H9 (cell line): Measurements from ENCODE around the gene MYO5C. TPM values are rescaled to one million over a fixed set of nuclear protein-coding genes. Genes with fewer than 3 reads are reported as not detected.

Experiments
- DNase-seq: peaks from one replicate; pipeline ENCODE4 v3.0.0-alpha.2; 2017
- H2AFZ ChIP-seq: one replicate; pipeline ENCODE4 v1.6.1; 2013; ENCODE audit warnings: mild to moderate bottlenecking, low read length, control low read depth, moderate library complexity
- H2AK5ac ChIP-seq: 2 replicates; pipeline ENCODE4 v1.6.1; 2013; ENCODE audit warnings: low read length, control low read depth, mixed read lengths; ENCODE audit not compliant: insufficient read length
- H2BK120ac ChIP-seq: one replicate; pipeline ENCODE4 v1.6.1; 2013; ENCODE audit warnings: low read depth, mild to moderate bottlenecking, low read length, control low read depth, inconsistent platforms; ENCODE audit not compliant: poor library complexity, severe bottlenecking
- H2BK12ac ChIP-seq: 2 replicates; pipeline ENCODE4 v1.6.1; 2013; ENCODE audit warnings: low read length, control low read depth, mixed read lengths, low read depth; ENCODE audit not compliant: insufficient read length
- H2BK15ac ChIP-seq: 2 replicates; pipeline ENCODE4 v1.6.1; 2013; ENCODE audit warnings: low read depth, low read length, control low read depth
- H2BK20ac ChIP-seq: one replicate; pipeline ENCODE4 v1.6.1; 2013; ENCODE audit warnings: low read depth, mild to moderate bottlenecking, low read length, control low read depth, inconsistent platforms; ENCODE audit not compliant: poor library complexity, severe bottlenecking
- H2BK5ac ChIP-seq: 2 replicates; pipeline ENCODE4 v1.6.1; 2013; ENCODE audit warnings: low read length, control low read depth, mixed read lengths; ENCODE audit not compliant: insufficient read length
- H3K14ac ChIP-seq: 2 replicates; pipeline ENCODE4 v1.6.1; 2013; ENCODE audit warnings: low read length, control low read depth; ENCODE audit not compliant: insufficient read depth
- H3K18ac ChIP-seq: 2 replicates; pipeline ENCODE4 v1.6.1; 2013; ENCODE audit warnings: low read depth, mild to moderate bottlenecking, mixed read lengths, low read length, control low read depth; ENCODE audit not compliant: insufficient read length
- H3K23ac ChIP-seq: 2 replicates; pipeline ENCODE4 v1.6.1; 2013; ENCODE audit warnings: low read length, control low read depth, mixed read lengths, low read depth; ENCODE audit not compliant: insufficient read length
- H3K23me2 ChIP-seq: 2 replicates; pipeline ENCODE4 v1.6.1; 2013; ENCODE audit warnings: low read depth, mild to moderate bottlenecking, mixed read lengths, low read length, control low read depth; ENCODE audit not compliant: insufficient read length, poor library complexity, severe bottlenecking
- H3K27ac ChIP-seq: 2 replicates; pipeline ENCODE4 v1.5.1; 2013; ENCODE audit warnings: low read length, control low read depth, mixed read lengths, low read depth; ENCODE audit not compliant: insufficient read length
- H3K27me3 ChIP-seq: 2 replicates; pipeline ENCODE4 v1.6.1; 2013; ENCODE audit warnings: low read length, control low read depth, inconsistent platforms; ENCODE audit not compliant: insufficient read depth
- H3K4ac ChIP-seq: 2 replicates; pipeline ENCODE4 v1.6.1; 2013; ENCODE audit warnings: low read depth, mild to moderate bottlenecking, control low read depth, inconsistent platforms, low read length, moderate library complexity
- H3K4me1 ChIP-seq: 2 replicates; pipeline ENCODE4 v1.6.1; 2013; ENCODE audit warnings: low read length, control low read depth, inconsistent platforms; ENCODE audit not compliant: insufficient read depth
- H3K4me2 ChIP-seq: 2 replicates; pipeline ENCODE4 v1.6.1; 2013; ENCODE audit warnings: low read length, control low read depth, mixed read lengths; ENCODE audit not compliant: insufficient read length, insufficient read depth
- H3K56ac ChIP-seq: 2 replicates; pipeline ENCODE4 v1.6.1; 2013; ENCODE audit warnings: low read depth, mild to moderate bottlenecking, mixed read lengths, low read length, control low read depth; ENCODE audit not compliant: insufficient read length
- H3K79me1 ChIP-seq: 2 replicates; pipeline ENCODE4 v1.6.1; 2013; ENCODE audit warnings: low read depth, mild to moderate bottlenecking, moderate library complexity, low read length, control low read depth, inconsistent platforms; ENCODE audit not compliant: insufficient read depth, poor library complexity, severe bottlenecking
- H3K79me2 ChIP-seq: 2 replicates; pipeline ENCODE4 v1.6.1; 2013; ENCODE audit warnings: low read length, control low read depth, inconsistent platforms; ENCODE audit not compliant: insufficient read depth
- H3K9ac ChIP-seq: 2 replicates; pipeline ENCODE4 v1.6.1; 2013; ENCODE audit warnings: low read length, control low read depth, mixed read lengths; ENCODE audit not compliant: insufficient read length; ENCODE audit errors: extremely low read depth
- H3K9me3 ChIP-seq: one replicate; pipeline ENCODE4 v1.6.1; 2013; ENCODE audit warnings: low read depth, low read length, inconsistent platforms; ENCODE audit not compliant: control insufficient read depth
- H3T11ph ChIP-seq: one replicate; pipeline ENCODE4 v1.6.1; 2013; ENCODE audit warnings: mild to moderate bottlenecking, low read length, control low read depth, inconsistent platforms
- H4K20me1 ChIP-seq: one replicate; pipeline ENCODE4 v1.6.1; 2013; ENCODE audit not compliant: control insufficient read depth, insufficient read length, insufficient read depth
- H4K5ac ChIP-seq: 2 replicates; pipeline ENCODE4 v1.6.1; 2013; ENCODE audit warnings: low read depth, mild to moderate bottlenecking, mixed read lengths, low read length, control low read depth; ENCODE audit not compliant: insufficient read length
- H4K8ac ChIP-seq: replicated peaks from 2 replicates; pipeline ENCODE4 v1.6.1; 2013; ENCODE audit warnings: low read length, control low read depth, mixed read lengths, low read depth; ENCODE audit not compliant: insufficient read length
- H4K91ac ChIP-seq: 2 replicates; pipeline ENCODE4 v1.6.1; 2013; ENCODE audit warnings: low read depth, mild to moderate bottlenecking, moderate library complexity, mixed read lengths, low read length, control low read depth; ENCODE audit not compliant: insufficient read length
- H3K27ac Mint-ChIP-seq, 3 experiments: 2 replicates in 2 of 3; 3 replicates in 1 of 3; pipeline ENCODE4 v1.8.0; 2020 to 2021; ENCODE audit warnings: mixed read lengths in 3 of 3, mild to moderate bottlenecking in 1 of 3, moderate library complexity in 1 of 3
- H3K27me3 Mint-ChIP-seq: 2 replicates; pipeline ENCODE4 v1.8.0; 2021; ENCODE audit warnings: low read depth, mild to moderate bottlenecking, moderate library complexity, mixed read lengths
- H3K36me3 Mint-ChIP-seq, 3 experiments: 2 replicates in 2 of 3; 3 replicates in 1 of 3; pipeline ENCODE4 v1.8.0; 2020 to 2021; ENCODE audit warnings: low read depth in 3 of 3, mixed read lengths in 3 of 3; ENCODE audit not compliant: insufficient read depth in 1 of 3
- H3K4me1 Mint-ChIP-seq, 2 experiments: 2 replicates each; pipeline ENCODE4 v1.8.0; 2020; ENCODE audit warnings: mixed read lengths in 2 of 2
- H3K4me3 Mint-ChIP-seq, 2 experiments: 2 replicates in 1 of 2; 3 replicates in 1 of 2; pipeline ENCODE4 v1.8.0; 2020 to 2021; ENCODE audit warnings: mild to moderate bottlenecking in 2 of 2, mixed read lengths in 2 of 2, moderate library complexity in 1 of 2
- H3K9me3 Mint-ChIP-seq, 2 experiments: 2 replicates in 1 of 2; 3 replicates in 1 of 2; pipeline ENCODE4 v1.8.0; 2020; ENCODE audit warnings: mild to moderate bottlenecking in 2 of 2, mixed read lengths in 2 of 2, moderate library complexity in 1 of 2
- WGBS: extraction: QIAGEN DNeasy Blood & Tissue Kit; methylation state at CpG from one replicate; pipeline ENCODE4 v1.1.7; 2013; ENCODE audit warnings: missing lambda C conversion rate, low lambda C conversion rate, mixed read lengths; ENCODE audit not compliant: insufficient read length; ENCODE audit errors: extremely low coverage; 5-methylcytosine and 5-hydroxymethylcytosine counted together
- total RNA-seq: library from RNA; stranded (reverse); gene quantifications from 2 replicates; pipeline ENCODE4 v1.2.1, GENCODE V29; 2021
- TF ChIP-seq, protein P1 (sequence below): fragments of 200-600 bp; sonication (generic); conservative IDR thresholded peaks from 3 replicates; pipeline ENCODE4 v1.8.0; 2021; ENCODE audit warnings: antibody characterized with exemption, mild to moderate bottlenecking

MYO5C gene
- total RNA-seq, 1 experiment from 2014 or later: 22.2 TPM

DNA sequence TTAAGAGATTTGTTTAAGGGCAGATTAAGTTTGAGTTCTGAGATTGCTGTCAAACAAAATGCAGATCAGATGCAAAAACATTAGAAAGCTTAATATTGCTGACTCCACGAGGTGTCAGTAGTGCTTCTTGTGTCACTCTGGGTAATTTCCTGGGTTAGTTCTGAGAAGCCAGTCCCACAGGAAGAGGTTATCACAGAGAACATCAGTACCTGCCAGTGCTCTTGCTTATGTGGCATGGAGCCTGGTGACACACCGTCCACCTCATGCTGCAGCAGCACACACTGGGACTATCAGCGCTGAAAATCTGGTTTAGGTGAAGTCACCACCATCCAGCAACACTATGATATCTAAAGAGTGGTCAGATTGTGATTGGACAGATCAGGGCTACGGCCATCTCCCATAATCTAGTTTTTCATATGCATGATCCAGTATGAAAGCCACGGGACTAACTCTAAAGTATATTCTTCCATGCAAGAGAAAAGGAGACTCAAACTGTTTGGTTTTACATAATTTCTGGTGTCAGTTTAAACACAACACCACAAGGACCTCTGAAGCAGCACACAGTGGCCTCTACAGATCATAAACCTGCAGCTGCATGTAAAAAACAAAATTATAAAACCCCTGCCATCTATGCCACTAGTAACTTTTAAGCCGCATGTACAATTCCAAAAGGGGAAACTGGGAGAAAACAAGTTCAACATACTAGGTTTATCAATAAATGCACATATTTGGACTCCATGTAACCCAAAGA lies 36.1 kb upstream of the MYO5C start:
- no peak overlapping the region for H3K4me3 Mint-ChIP-seq
- no peaks in the 10 kb centered on the region for H3K27me3 Mint-ChIP-seq
- Histone ChIP-seq H2AK5ac (no peak overlapping the region), H3K23ac (no peak overlapping the region), H3K9ac (no peak overlapping the region), H2AFZ (no peak overlapping the region), H2BK15ac (no peak overlapping the region), H3K27me3 (no peaks in the 10 kb centered on the region), H4K91ac (no peak overlapping the region), H3K79me1 (no peaks in the 10 kb centered on the region), H4K5ac (no peak overlapping the region), H3K4ac (no peak overlapping the region), H3K4me1 (no peaks in the 10 kb centered on the region), H2BK120ac (no peak overlapping the region), H2BK20ac (no peak overlapping the region), H4K20me1 (no peaks in the 10 kb centered on the region), H3K9me3 (no peaks in the 10 kb centered on the region), H3K56ac (no peak overlapping the region), H3T11ph (no peak overlapping the region), H3K27ac (no peak overlapping the region), H3K4me2 (no peak overlapping the region), H4K8ac (no peak overlapping the region), H2BK5ac (no peak overlapping the region), H3K79me2 (no peaks in the 10 kb centered on the region), H2BK12ac (no peak overlapping the region), H3K18ac (no peak overlapping the region), H3K23me2 (no peaks in the 10 kb centered on the region), H3K14ac (no peak overlapping the region)
- no peak for DNase-seq
- H3K36me3 Mint-ChIP-seq: peaks cover 1 to 10% (median 5%) of the 10 kb centered on the region in 3 experiments; a peak in 5 of 7 replicates
- no CpG with 5 or more reads among the region's 6 CpGs for WGBS
- H3K9me3 Mint-ChIP-seq: no peaks in the 10 kb centered on the region
- TF ChIP-seq, protein P1, sequence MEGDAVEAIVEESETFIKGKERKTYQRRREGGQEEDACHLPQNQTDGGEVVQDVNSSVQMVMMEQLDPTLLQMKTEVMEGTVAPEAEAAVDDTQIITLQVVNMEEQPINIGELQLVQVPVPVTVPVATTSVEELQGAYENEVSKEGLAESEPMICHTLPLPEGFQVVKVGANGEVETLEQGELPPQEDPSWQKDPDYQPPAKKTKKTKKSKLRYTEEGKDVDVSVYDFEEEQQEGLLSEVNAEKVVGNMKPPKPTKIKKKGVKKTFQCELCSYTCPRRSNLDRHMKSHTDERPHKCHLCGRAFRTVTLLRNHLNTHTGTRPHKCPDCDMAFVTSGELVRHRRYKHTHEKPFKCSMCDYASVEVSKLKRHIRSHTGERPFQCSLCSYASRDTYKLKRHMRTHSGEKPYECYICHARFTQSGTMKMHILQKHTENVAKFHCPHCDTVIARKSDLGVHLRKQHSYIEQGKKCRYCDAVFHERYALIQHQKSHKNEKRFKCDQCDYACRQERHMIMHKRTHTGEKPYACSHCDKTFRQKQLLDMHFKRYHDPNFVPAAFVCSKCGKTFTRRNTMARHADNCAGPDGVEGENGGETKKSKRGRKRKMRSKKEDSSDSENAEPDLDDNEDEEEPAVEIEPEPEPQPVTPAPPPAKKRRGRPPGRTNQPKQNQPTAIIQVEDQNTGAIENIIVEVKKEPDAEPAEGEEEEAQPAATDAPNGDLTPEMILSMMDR: peak; percentile 58; the same call in 2 of the 3 replicates
- peak overlapping the region in 1 of 3 experiments; percentile 10; a peak in 1 of 7 replicates for H3K27ac Mint-ChIP-seq
- peaks cover 7% of the 10 kb centered on the region in 2 experiments; a peak in 3 of 4 replicates for H3K4me1 Mint-ChIP-seq
